ENCODE results near the gene BCAS3. TPM values are rescaled to one million over a fixed set of nuclear protein-coding genes. Genes with fewer than 3 reads are reported as not detected.
A peak's percentile ranks its signal among the peaks of the same experiment; 100 is the strongest.

BCAS3 gene
- total and polyA plus RNA-seq, 3 experiments from 2014 or later = 10.7 to 35.3 (median 13.5) TPM

GRCh38 chr17:61131585-61131984, 453.9 kb downstream of the BCAS3 start:
- H3K27ac ChIP-seq (ENCODE audit: low read depth, low read length) = no peak overlapping the region
- no peaks in the 10 kb centered on the region for H3K36me3 ChIP-seq (ENCODE audit: insufficient read depth, low read length)
- no peak for DNase-seq
- H3K9me3 Mint-ChIP-seq = no peaks in the 10 kb centered on the region
- no peak overlapping the region for H3K4me3 ChIP-seq (ENCODE audit: low read length)
- H3K27me3 ChIP-seq (ENCODE audit: insufficient read depth, low read length, poor library complexity, severe bottlenecking) = no peaks in the 10 kb centered on the region
- ChIA-PET CTCF (no interaction called here), POLR2A (no interaction called here)
- H3K27ac Mint-ChIP-seq = no peak overlapping the region
- no peaks in the 10 kb centered on the region for H3K9me3 ChIP-seq (ENCODE audit: low read length)
- H3K4me1 ChIP-seq (ENCODE audit: insufficient read depth, low read length) = peaks cover 6% of the 10 kb centered on the region
- peaks cover 0 to 4% (median 3%) of the 10 kb centered on the region in 3 donors for H3K4me1 Mint-ChIP-seq
- H3K4me3 Mint-ChIP-seq = no peak overlapping the region
- no peaks in the 10 kb centered on the region for H3K27me3 Mint-ChIP-seq
- peaks cover 0 to 8% (median 4%) of the 10 kb centered on the region in 3 donors for H3K36me3 Mint-ChIP-seq

- POLR2A ChIA-PET = no interaction called here
- DNase-seq = no peak
- Mint-ChIP-seq H3K36me3 (peaks cover 0 to 6% (median 4%) of the 10 kb centered on the region in 3 donors), H3K4me3 (no peak overlapping the region), H3K27ac (no peak overlapping the region), H3K9me3 (no peaks in the 10 kb centered on the region), H3K27me3 (no peaks in the 10 kb centered on the region), H3K4me1 (peaks cover 0 to 4% (median 3%) of the 10 kb centered on the region in 3 donors)
- no peaks in the 10 kb centered on the region for H3K36me3 ChIP-seq (ENCODE audit: insufficient read depth, low read length)
- no peak overlapping the region for H3K27ac ChIP-seq (ENCODE audit: low read depth, low read length)
- H3K4me3 ChIP-seq (ENCODE audit: low read length) = no peak overlapping the region
- H3K27me3 ChIP-seq (ENCODE audit: insufficient read depth, low read length, poor library complexity, severe bottlenecking) = no peaks in the 10 kb centered on the region
- peaks cover 6% of the 10 kb centered on the region for H3K4me1 ChIP-seq (ENCODE audit: insufficient read depth, low read length)
- H3K9me3 ChIP-seq (ENCODE audit: low read length) = no peaks in the 10 kb centered on the region
- CTCF ChIA-PET = no interaction called here
Measured at GRCh38 chr17:61132524-61132923, 454.9 kb downstream of the BCAS3 start.

GRCh38 chr17:61133853-61134252, 456.2 kb downstream of the BCAS3 start:
- H3K4me3 ChIP-seq (ENCODE audit: low read length) = no peak overlapping the region
- H3K36me3 ChIP-seq (ENCODE audit: insufficient read depth, low read length) = no peaks in the 10 kb centered on the region
- no peak overlapping the region for H3K27ac ChIP-seq (ENCODE audit: low read depth, low read length)
- Mint-ChIP-seq H3K9me3 (no peaks in the 10 kb centered on the region), H3K4me3 (no peak overlapping the region), H3K36me3 (peaks cover 0 to 5% (median 0%) of the 10 kb centered on the region in 3 donors), H3K27ac (no peak overlapping the region), H3K4me1 (peaks cover 8 to 13% (median 8%) of the 10 kb centered on the region in 3 donors), H3K27me3 (no peaks in the 10 kb centered on the region)
- POLR2A ChIA-PET = no interaction called here
- CTCF ChIA-PET = no interaction called here
- H3K27me3 ChIP-seq (ENCODE audit: insufficient read depth, low read length, poor library complexity, severe bottlenecking) = no peaks in the 10 kb centered on the region
- H3K9me3 ChIP-seq (ENCODE audit: low read length) = no peaks in the 10 kb centered on the region
- no peak for DNase-seq
- H3K4me1 ChIP-seq (ENCODE audit: insufficient read depth, low read length) = peaks cover 14% of the 10 kb centered on the region

DNA sequence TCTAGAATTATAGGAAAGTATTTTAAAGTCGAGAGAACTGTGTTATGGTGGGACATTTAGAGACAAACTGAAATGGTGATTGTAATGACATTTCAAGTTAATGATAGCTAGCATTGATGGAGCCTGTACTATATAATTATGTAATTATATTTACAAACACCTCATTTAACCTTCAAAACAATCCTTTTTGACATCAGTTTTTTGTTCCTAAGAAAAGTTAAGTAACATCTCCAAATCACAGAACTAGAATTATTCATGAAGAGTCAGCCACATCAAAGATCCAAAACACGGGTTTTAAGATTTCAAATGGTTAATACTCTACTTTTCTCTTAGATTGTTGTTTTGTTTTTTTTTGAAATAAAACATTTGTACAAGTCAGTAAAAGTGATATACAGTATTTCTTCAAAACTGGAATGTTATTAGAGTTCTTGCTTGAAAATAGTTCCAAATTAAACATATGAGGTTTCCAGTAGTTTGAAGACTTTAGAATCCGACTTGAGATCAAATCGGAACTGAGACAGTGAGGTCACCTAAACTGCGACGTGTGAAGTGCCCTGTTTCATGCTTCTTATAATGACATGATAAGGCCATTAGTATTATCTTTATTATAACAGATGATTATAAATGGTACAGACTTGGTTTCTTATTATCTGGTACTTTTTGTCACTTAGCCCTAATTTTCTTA, 457.0 kb downstream of the BCAS3 start:
- Mint-ChIP-seq H3K27me3 (no peaks in the 10 kb centered on the region), H3K4me1 (peaks cover 16 to 22% (median 16%) of the 10 kb centered on the region in 3 donors), H3K9me3 (no peaks in the 10 kb centered on the region), H3K27ac (no peak overlapping the region), H3K36me3 (peaks cover 0 to 4% (median 0%) of the 10 kb centered on the region in 3 donors), H3K4me3 (no peak overlapping the region)
- no peaks in the 10 kb centered on the region for H3K36me3 ChIP-seq (ENCODE audit: insufficient read depth, low read length)
- no peak overlapping the region for H3K4me3 ChIP-seq (ENCODE audit: low read length)
- CTCF ChIA-PET = no interaction called here
- H3K9me3 ChIP-seq (ENCODE audit: low read length) = no peaks in the 10 kb centered on the region
- no peak for DNase-seq
- H3K4me1 ChIP-seq (ENCODE audit: insufficient read depth, low read length) = peaks cover 14% of the 10 kb centered on the region
- H3K27ac ChIP-seq (ENCODE audit: low read depth, low read length) = no peak overlapping the region
- POLR2A ChIA-PET = no interaction called here
- H3K27me3 ChIP-seq (ENCODE audit: insufficient read depth, low read length, poor library complexity, severe bottlenecking) = no peaks in the 10 kb centered on the region

- DNase-seq = no peak
- Histone ChIP-seq H3K4me1 (ENCODE audit: insufficient read depth, low read length) (peaks cover 19% of the 10 kb centered on the region), H3K27me3 (ENCODE audit: insufficient read depth, low read length, poor library complexity, severe bottlenecking) (no peaks in the 10 kb centered on the region), H3K9me3 (ENCODE audit: low read length) (no peaks in the 10 kb centered on the region), H3K36me3 (ENCODE audit: insufficient read depth, low read length) (no peaks in the 10 kb centered on the region), H3K27ac (ENCODE audit: low read depth, low read length) (no peak overlapping the region), H3K4me3 (ENCODE audit: low read length) (no peak overlapping the region)
- Mint-ChIP-seq H3K9me3 (no peaks in the 10 kb centered on the region), H3K4me3 (no peak overlapping the region), H3K36me3 (peaks cover 0 to 4% (median 0%) of the 10 kb centered on the region in 3 donors), H3K27ac (no peak overlapping the region), H3K27me3 (no peaks in the 10 kb centered on the region), H3K4me1 (peaks cover 21 to 32% (median 25%) of the 10 kb centered on the region in 3 donors)
- CTCF ChIA-PET = no interaction called here
- POLR2A ChIA-PET = no interaction called here
Measured at GRCh38 chr17:61135782-61136181, 458.1 kb downstream of the BCAS3 start.

GRCh38 chr17:61136296-61136695, 458.6 kb downstream of the BCAS3 start:
- H3K9me3 Mint-ChIP-seq = no peaks in the 10 kb centered on the region
- Histone ChIP-seq H3K9me3 (ENCODE audit: low read length) (no peaks in the 10 kb centered on the region), H3K27ac (ENCODE audit: low read depth, low read length) (no peak overlapping the region), H3K4me1 (ENCODE audit: insufficient read depth, low read length) (peaks cover 19% of the 10 kb centered on the region), H3K4me3 (ENCODE audit: low read length) (no peak overlapping the region), H3K36me3 (ENCODE audit: insufficient read depth, low read length) (no peaks in the 10 kb centered on the region), H3K27me3 (ENCODE audit: insufficient read depth, low read length, poor library complexity, severe bottlenecking) (no peaks in the 10 kb centered on the region)
- H3K4me3 Mint-ChIP-seq = no peak overlapping the region
- peaks cover 23 to 36% (median 28%) of the 10 kb centered on the region in 3 donors for H3K4me1 Mint-ChIP-seq
- H3K27me3 Mint-ChIP-seq = no peaks in the 10 kb centered on the region
- CTCF ChIA-PET = no interaction called here
- peaks cover 0 to 4% (median 0%) of the 10 kb centered on the region in 3 donors for H3K36me3 Mint-ChIP-seq
- POLR2A ChIA-PET = no interaction called here
- DNase-seq = no peak
- no peak overlapping the region for H3K27ac Mint-ChIP-seq

- ChIA-PET POLR2A (no interaction called here), CTCF (no interaction called here)
- Histone ChIP-seq H3K27me3 (ENCODE audit: insufficient read depth, low read length, poor library complexity, severe bottlenecking) (no peaks in the 10 kb centered on the region), H3K27ac (ENCODE audit: low read depth, low read length) (no peak overlapping the region), H3K36me3 (ENCODE audit: insufficient read depth, low read length) (no peaks in the 10 kb centered on the region), H3K4me3 (ENCODE audit: low read length) (no peak overlapping the region), H3K4me1 (ENCODE audit: insufficient read depth, low read length) (peaks cover 19% of the 10 kb centered on the region), H3K9me3 (ENCODE audit: low read length) (no peaks in the 10 kb centered on the region)
- Mint-ChIP-seq H3K27ac (peak overlapping the region; percentile 0 to 74 (median 33)), H3K27me3 (no peaks in the 10 kb centered on the region), H3K4me1 (peaks cover 25 to 32% (median 31%) of the 10 kb centered on the region in 3 donors), H3K9me3 (no peaks in the 10 kb centered on the region), H3K4me3 (peak overlapping the region in 6 of 7 donors; percentile 14 to 70 (median 53)), H3K36me3 (peaks cover 0 to 4% (median 0%) of the 10 kb centered on the region in 3 donors)
- peak; percentile 15 to 80 (median 71) for DNase-seq
Measured at GRCh38 chr17:61139219-61139618, 461.6 kb downstream of the BCAS3 start.

- peaks cover 26 to 32% (median 31%) of the 10 kb centered on the region in 3 donors for H3K4me1 Mint-ChIP-seq
- DNase-seq = no peak
- H3K27me3 ChIP-seq (ENCODE audit: insufficient read depth, low read length, poor library complexity, severe bottlenecking) = no peaks in the 10 kb centered on the region
- peaks cover 0 to 4% (median 0%) of the 10 kb centered on the region in 3 donors for H3K36me3 Mint-ChIP-seq
- no peak overlapping the region for H3K4me3 ChIP-seq (ENCODE audit: low read length)
- H3K9me3 ChIP-seq (ENCODE audit: low read length) = no peaks in the 10 kb centered on the region
- no peak overlapping the region for H3K27ac ChIP-seq (ENCODE audit: low read depth, low read length)
- H3K4me3 Mint-ChIP-seq = no peak overlapping the region
- H3K27me3 Mint-ChIP-seq = peaks cover 0 to under 1% of the 10 kb centered on the region in 2 donors
- H3K4me1 ChIP-seq (ENCODE audit: insufficient read depth, low read length) = peaks cover 19% of the 10 kb centered on the region
- H3K9me3 Mint-ChIP-seq = no peaks in the 10 kb centered on the region
- ChIA-PET CTCF (no interaction called here), POLR2A (interaction anchor here (0.7 kb wide), 1 partner anchor 27 kb away, joined by 3 read pairs; no protein-coding TSS in a partner anchor)
- H3K27ac Mint-ChIP-seq = peak overlapping the region in 4 of 8 donors; percentile 17 to 82 (median 41)
- no peaks in the 10 kb centered on the region for H3K36me3 ChIP-seq (ENCODE audit: insufficient read depth, low read length)
Measured at GRCh38 chr17:61140081-61140786, 462.6 kb downstream of the BCAS3 start.
